HG03025 (cell line): ENCODE data around the gene BBIP1.
"Not testable (repeated sequence)": the region's sequence is repeated elsewhere in the genome, so short reads cannot be mapped to it uniquely, and the experiment has no call there.

ENCODE experiments used
- ATAC-seq: cut with Tn5 transposase; IDR thresholded peaks from one replicate; pipeline ENCODE4 v1.9.1; 2021; ENCODE audit warnings: mild to moderate bottlenecking, moderate library complexity; ENCODE audit not compliant: unreplicated experiment, low FRiP score

Gene BBIP1

DNA sequence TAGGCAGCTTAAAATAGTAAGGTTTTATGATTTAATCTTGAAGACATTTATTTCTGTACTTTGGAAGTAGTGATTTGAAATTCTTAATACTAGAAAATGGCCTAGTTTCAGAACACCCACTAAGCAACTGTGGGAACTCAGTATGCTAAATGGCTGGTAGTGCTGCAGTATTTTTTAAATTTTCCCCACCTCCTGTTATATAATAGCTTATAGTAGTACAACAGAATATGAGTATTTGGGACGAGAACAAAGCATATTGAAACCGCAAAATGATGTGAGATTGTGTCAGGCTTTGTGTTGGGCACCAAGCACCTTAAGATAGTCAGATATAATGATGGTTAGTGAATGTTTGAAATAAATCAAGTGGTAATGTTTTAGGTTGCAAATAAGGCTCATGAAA lies 8.5 kb upstream of the BBIP1 start:
- ATAC-seq = no peak

DNA sequence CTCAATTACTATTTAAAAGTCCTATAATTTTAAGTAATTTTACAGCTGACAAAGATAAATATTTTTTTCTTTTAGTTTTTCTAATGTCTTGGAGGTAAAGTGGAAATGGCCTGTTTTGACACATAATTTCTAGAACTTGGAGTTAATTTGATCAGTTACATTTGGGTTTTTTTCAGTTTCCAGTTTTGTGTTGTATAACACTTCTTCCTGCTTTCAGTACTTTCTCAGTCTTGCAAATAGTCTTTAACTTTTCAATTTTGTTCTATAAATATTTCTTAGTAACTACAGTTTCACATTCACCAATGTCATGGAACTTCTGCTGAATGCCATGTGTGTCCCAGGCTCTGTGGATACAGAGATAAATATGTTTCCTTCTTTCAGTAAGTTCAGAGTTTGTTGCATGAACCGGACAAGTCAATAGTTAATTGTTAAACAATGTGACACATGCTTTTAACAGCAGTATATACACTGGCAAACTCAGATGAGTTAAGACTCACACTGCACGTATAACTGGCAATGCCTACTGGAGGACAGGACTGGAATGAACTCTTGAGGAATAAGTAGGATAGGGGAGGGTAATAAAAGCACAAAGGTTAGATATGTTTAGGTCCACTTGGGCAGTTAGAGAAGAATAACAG lies 5.0 kb upstream of the BBIP1 start:
- no peak for ATAC-seq

GRCh38 chr10:110919971-110920881 lies 1.2 kb upstream of the BBIP1 start:
- ATAC-seq = peak; percentile 27

DNA sequence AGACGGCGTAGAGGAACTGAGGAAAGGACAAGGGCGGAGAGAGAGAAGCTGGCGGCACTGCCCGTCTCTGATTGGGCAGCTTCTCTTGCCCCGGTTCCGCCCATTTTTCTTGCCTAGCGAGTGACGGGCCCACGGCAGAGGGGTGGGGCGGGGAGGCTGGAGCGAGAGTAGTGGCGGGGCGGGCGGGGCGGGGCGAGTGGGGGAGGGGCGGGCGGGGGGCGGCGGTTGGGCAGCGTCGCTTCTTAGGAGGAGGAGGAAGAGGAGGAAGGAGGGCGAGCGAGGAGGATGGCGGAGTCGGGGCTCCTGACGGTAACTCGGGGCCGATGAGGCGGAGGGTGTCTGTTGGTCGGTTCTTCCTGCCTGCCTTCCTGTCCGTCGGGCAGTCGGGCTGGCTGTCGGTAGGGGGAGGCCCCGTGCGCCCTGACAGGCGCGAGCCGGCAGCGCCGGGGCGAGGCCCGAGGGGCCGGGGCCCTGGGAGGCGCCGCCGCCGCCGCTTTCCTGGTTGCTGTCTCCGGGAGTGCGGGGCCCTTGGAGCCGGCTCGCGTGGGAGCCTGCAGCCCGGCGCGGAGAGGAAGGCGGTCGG lies 460 bp upstream of the BBIP1 start, which contains the start of gene SHOC2:
Gene SHOC2, plus strand, starts transcription at position 256 of the 583 bp plus-strand sequence. CDS start 44,755 bp downstream, outside the sequence.
- ATAC-seq = peak; percentile 88

DNA sequence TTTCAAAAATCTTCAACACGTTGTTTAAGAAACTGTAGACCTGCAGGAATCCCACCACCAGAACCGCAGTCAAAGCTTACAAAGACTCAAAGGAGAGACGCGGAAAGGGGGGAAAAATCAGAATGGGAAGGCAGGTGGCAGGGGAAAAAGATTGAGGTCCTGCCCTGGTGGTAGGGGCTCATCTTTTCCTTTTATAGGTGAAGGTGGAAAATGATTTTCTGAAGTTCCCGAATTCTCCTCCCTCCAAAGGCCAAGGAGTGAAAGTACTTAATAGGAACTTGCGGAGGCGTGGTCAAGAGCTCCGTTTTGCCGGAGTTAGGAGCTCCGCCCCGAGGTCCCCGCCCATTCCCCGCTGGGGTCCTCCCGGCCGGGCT lies 724 bp downstream of the BBIP1 start:
- no peak for ATAC-seq

DNA sequence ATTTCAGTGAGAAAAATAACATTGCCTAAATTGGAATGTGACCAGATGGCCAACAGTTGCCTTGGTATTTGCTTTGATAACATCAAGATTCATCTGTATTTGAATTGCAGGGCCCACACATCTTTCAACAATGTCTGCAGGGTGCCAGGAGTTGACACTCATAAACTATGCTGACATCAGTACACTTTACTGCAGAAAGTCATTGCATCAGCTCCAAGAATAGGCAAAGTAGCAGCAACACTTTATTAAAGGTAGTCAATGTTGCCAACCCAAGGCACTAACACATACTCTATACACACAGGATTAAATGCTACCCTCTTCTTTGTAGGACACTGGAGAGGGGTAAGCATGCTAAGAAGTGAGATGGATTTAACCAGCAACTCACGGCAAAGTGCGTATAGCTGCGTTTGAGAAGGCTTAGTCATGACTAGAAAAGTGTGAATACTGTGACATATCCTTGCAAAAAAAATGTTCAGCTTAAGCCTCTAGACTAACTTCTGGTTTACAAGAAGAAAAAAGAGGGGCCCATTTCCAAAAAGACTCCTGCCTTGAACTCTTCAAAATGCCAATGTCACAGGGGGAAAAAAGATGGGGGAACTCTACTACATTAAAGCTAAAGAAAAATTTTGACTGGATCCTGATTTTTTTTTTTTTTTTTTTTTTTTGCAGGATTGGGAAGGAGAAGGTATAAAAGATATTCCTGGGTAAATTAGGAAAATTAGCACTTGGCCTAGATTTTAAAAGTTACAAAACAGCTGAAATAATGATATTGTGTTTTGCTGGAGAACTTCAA lies 2.2 kb downstream of the BBIP1 start:
- ATAC-seq = no peak

DNA sequence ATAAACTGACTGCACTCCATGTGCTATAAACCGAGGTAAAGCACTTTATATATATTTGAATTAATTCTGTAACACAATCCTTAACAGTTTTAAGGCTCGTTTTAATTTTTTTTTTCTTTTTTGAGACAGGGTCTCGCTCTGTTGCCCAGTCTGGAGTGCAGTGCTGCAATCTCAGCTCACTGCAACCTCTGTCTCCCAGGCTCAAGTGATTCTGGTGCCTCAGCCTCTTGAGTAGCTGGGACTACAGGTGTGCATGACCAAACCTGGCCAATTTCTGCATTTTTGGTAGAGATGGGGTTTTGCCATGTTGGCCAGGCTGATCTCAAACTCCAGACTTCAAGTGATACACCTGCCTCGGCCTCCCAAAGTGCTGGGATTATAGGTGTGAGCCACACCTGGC lies 3.4 kb downstream of the BBIP1 start:
- not testable (repeated sequence) for ATAC-seq

GRCh38 chr10:110915035-110915434 lies 3.9 kb downstream of the BBIP1 start:
- no peak for ATAC-seq

GRCh38 chr10:110914431-110914830 lies 4.5 kb downstream of the BBIP1 start:
- no peak for ATAC-seq

DNA sequence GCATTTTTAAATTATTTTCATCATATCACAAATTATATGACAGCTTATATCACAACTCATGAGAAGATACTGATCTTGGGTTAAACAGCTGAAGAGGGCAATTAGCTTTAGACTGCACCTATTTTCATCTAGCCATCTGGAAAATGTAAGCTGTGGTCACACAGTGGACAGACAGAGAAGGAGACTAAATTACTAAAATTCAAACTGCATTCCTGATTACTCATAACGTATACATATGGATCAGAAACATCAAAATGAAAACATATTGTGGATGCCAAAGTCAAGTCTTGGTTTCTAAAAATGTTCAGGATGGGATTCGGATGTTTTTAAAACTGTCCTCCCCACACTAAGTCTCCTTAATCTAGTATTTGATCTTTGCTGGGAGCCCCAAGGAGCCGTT lies 6.6 kb downstream of the BBIP1 start:
- no peak for ATAC-seq

DNA sequence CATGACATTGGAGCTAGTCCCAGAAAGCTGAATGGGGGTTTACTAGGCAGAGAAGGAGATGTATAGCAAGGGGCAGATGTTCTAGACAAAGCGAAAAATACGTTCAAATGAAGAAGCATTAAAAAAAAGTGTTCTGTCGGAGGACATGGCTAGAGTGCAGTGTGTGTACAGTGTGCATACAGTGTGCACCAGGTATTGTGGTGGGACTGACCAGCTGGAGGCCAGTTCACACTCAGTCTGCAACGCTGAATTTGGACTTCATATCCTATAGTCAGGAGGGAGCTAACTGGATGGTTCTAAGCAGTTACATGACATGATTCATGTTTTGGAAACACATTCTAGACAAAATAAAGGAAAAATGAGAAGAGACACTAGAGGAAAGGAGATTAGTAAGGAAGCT lies 8.8 kb downstream of the BBIP1 start:
- no peak for ATAC-seq

GRCh38 chr10:110903280-110904278 lies 15.4 kb downstream of the BBIP1 start:
- ATAC-seq = peak; percentile 41

DNA sequence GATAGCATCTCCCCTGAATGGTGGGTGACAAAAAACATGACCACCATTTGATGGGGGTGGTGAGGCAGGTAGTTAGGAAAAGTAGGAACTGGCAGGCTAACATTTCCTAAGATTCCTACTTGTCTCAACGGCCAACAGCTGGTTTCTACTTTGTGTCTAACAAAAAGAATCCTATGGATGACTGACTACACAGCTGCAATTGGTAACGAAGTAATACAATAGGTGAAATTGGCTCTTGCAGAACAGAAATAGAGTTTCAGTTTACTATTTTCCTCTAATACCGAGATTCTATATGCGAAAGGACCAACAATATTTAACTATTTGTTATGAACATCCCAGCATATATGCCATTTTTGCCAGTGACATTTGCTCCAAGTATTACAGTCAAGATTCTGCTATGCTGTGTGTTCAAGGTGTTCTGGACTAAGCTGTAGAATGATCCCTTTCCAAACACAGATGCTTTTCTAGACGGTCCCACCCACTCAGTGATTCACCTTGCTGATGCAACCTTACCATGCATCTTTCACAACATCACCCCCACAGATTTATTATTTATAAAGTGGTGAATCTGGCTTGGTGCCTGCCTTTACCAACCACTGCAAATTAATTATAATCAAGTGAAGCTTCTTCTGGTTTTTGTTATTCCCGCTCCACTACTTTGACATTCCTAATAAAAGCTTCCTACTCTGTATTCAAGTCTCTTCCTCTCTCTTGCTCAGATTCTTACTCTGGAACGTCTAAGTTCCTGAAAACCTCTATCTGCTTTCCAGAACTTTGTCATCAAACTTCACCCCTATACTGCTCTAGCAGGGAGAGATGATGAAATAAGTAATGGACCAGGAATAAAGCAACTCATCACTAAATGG lies 16.8 kb downstream of the BBIP1 start:
- ATAC-seq = no peak

GRCh38 chr10:110900983-110901382 lies 18.0 kb downstream of the BBIP1 start:
- ATAC-seq = no peak

- ATAC-seq = no peak
Observed at GRCh38 chr10:110898391-110898790, 20.6 kb downstream of the BBIP1 start.

DNA sequence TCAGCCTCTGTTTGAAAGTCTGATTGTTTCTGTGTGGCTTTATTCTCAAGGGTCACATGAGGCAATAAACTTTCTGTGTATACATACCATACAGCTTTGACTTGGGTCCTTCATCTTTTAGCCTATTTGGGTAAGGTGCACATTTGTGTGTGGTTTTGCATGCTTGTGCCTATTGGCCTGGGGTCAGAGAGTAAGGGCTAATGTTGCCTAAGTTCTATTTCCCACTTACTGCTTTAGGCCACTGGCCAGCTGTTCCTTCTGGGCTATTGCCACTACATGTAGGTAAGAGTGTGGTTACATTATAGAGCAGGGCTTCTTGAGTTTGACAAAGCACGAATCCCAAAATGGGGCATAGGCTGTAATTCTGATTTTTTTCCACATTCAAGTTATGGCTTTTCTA lies 21.8 kb downstream of the BBIP1 start:
- ATAC-seq = no peak

- ATAC-seq = no peak
Observed at GRCh38 chr10:110893559-110894179, 25.3 kb downstream of the BBIP1 start.
